Spleen (tissue), 11 donors: Measurements from ENCODE around the gene SETD3. TPM values are rescaled to one million over a fixed set of nuclear protein-coding genes. Genes with fewer than 3 reads are reported as not detected.

ENCODE experiments used
- DNase-seq: peaks from one replicate; pipeline ENCODE4 v3.0.0-alpha.2; 2020
- H3K27ac ChIP-seq, 8 donors: fragments of 200-600 bp; sonication (generic) in 7 of 8; 1 replicate in 4 of 8; 2 replicates in 4 of 8; pipeline versions ENCODE4 v1.5.0 to v1.8.0; 2016 to 2021; ENCODE audit warnings: inconsistent platforms in 4 of 8, mild to moderate bottlenecking in 4 of 8, moderate library complexity in 1 of 8
- H3K27me3 ChIP-seq, 7 donors: fragments of 200-600 bp; sonication (generic) in 6 of 7; replicated peaks in 1 of 7; 1 replicate in 4 of 7; 2 replicates in 3 of 7; pipeline versions ENCODE4 v1.5.0 to v1.8.0; 2016 to 2021; ENCODE audit warnings: inconsistent platforms in 3 of 7, mild to moderate bottlenecking in 1 of 7
- H3K36me3 ChIP-seq, 6 donors: fragments of 200-600 bp; sonication (generic) in 5 of 6; 1 replicate in 4 of 6; 2 replicates in 2 of 6; pipeline versions ENCODE4 v1.5.0 to v1.8.0; 2016 to 2021; ENCODE audit warnings: inconsistent platforms in 2 of 6
- H3K4me1 ChIP-seq, 6 donors: fragments of 200-600 bp; sonication (generic) in 5 of 6; 1 replicate in 3 of 6; 2 replicates in 3 of 6; pipeline versions ENCODE4 v1.5.0 to v1.8.0; 2016 to 2021; ENCODE audit warnings: inconsistent platforms in 3 of 6
- H3K4me3 ChIP-seq, 8 donors: fragments of 200-600 bp; sonication (generic) in 7 of 8; 1 replicate in 4 of 8; 2 replicates in 4 of 8; pipeline versions ENCODE4 v1.5.0 to v1.8.0; 2016 to 2021; ENCODE audit warnings: inconsistent platforms in 4 of 8, mild to moderate bottlenecking in 4 of 8, moderate library complexity in 2 of 8
- H3K9me3 ChIP-seq, 8 donors: fragments of 200-600 bp; sonication (generic) in 7 of 8; 1 replicate in 4 of 8; 2 replicates in 4 of 8; pipeline versions ENCODE4 v1.5.0 to v1.8.0; 2016 to 2021; ENCODE audit warnings: inconsistent platforms in 4 of 8
- CTCF ChIP-seq, 11 experiments: fragments of 200-600 bp in 7 of 11; fragments of 450-650 bp in 4 of 11; sonication (generic) in 4 of 11; IDR thresholded peaks in 8 of 11; conservative IDR thresholded peaks in 3 of 11; 1 replicate in 7 of 11; 2 replicates in 4 of 11; pipeline versions ENCODE4 v1.4.0 to v1.8.0; 2016 to 2021; ENCODE audit warnings: antibody characterized with exemption in 11 of 11, inconsistent platforms in 4 of 11, mild to moderate bottlenecking in 1 of 11
- POLR2A ChIP-seq, 3 donors: fragments of 450-650 bp; IDR thresholded peaks; one replicate each; pipeline ENCODE4 v1.5.1; 2017; ENCODE audit warnings: antibody characterized with exemption in 3 of 3, mild to moderate bottlenecking in 1 of 3
- POLR2AphosphoS5 ChIP-seq, 3 donors: sonication (generic); formaldehyde crosslinking; IDR thresholded peaks; one replicate each; pipeline ENCODE4 v1.5.1; 2017; ENCODE audit warnings: antibody characterized with exemption in 3 of 3
- WGBS, 5 donors: extraction: QIAGEN DNeasy Blood & Tissue Kit in 3 of 5; methylation state at CpG; one replicate each; pipeline versions ENCODE4 v1.1.5 to v1.1.7; 2013 to 2018; 5-methylcytosine and 5-hydroxymethylcytosine counted together
- intact Hi-C: fragments of 100-400 bp; cut with DNase I; formaldehyde crosslinking; loops from one replicate; pipeline ENCODE4 v1.15.0; 2023; ENCODE audit warnings: low total_unique reads
- polyA plus RNA-seq, 3 donors: library from polyadenylated mRNA; stranded (reverse); fragments of 200-250 nt; gene quantifications; one replicate each; pipeline ENCODE4 v1.2.1, GENCODE V29; 2013
- total RNA-seq, 7 donors: library from RNA; depleted of rRNA in 3 of 7; stranded (reverse); fragments of >200 nt in 3 of 7; fragmentation: NEBNext Ultra II Directional in 4 of 7; extraction: Animal tissue kit (Norgen Biotek cat#: 25700) in 4 of 7; gene quantifications; one replicate each; pipeline versions ENCODE4 v1.1.0 to v1.2.1, GENCODE V29; 2016 to 2021
- donor health status: healthy with polysubstance abuse.
- donor health status: DM: no; HTN: no; CAD: no; lungs with moderate emphysema.
- donor health status: DM: no; HTN: no; CAD: no.
- donor health status: Bipolar disorder and iron deficiency.
- donor health status: healthy.
- donor health status: DM: no; HTN: no; CAD: no.
- donor health status: DM: yes; HTN: yes; CAD: no.

SETD3 gene
- total and polyA plus RNA-seq, 10 donors = 18.1 to 84.4 (median 62.4) TPM

DNA sequence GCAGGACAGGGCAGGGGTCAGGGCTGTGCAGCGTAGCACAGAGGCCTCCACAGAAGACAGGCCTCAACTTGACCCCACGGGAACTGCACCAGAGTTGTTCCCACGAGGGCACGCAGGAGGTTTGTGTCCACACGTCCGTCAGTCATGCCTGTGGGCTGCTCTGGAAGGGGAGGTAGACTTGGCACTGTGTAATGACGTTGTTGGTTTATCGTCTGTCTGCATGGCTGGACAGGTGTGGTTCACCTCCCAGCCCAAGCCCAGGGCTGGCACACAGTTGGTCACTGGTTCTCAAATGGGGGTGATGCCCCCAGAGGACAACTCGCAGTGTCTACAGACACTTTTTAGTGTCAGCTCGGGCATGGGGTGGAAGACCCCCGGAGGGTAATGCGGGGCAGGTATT lies 46.4 kb upstream of the SETD3 start:
- Histone ChIP-seq H3K27ac (no peak overlapping the region), H3K27me3 (no peaks in the 10 kb centered on the region), H3K9me3 (no peaks in the 10 kb centered on the region), H3K4me1 (peaks cover 6 to 53% (median 33%) of the 10 kb centered on the region in 6 donors), H3K4me3 (no peak overlapping the region), H3K36me3 (no peaks in the 10 kb centered on the region)
- no peak for DNase-seq
- TF ChIP-seq POLR2AphosphoS5 (IDR thresholded peaks at IDR 0.05) (no peak), CTCF (IDR thresholded peaks at IDR 0.05 in 8 of 11, conservative IDR thresholded peaks at IDR 0.05 in 3 of 11) (no peak), POLR2A (IDR thresholded peaks at IDR 0.05) (no peak)
- WGBS, 5 donors = 75 to 91% (median 84%) methylated on average over 11 to 12 of the region's 12 CpGs
- intact Hi-C loops = no loop called here

GRCh38 chr14:99525699-99526080 lies 45.0 kb upstream of the SETD3 start:
- Histone ChIP-seq H3K4me3 (no peak overlapping the region), H3K9me3 (no peaks in the 10 kb centered on the region), H3K27ac (peak overlapping the region in 2 of 8 donors; percentile 38), H3K27me3 (no peaks in the 10 kb centered on the region), H3K36me3 (no peaks in the 10 kb centered on the region), H3K4me1 (peaks cover 6 to 55% (median 31%) of the 10 kb centered on the region in 6 donors)
- DNase-seq = no peak
- WGBS, 5 donors = 85 to 88% (median 86%) methylated on average over 5 to 12 of the region's 12 CpGs
- TF ChIP-seq POLR2AphosphoS5 (IDR thresholded peaks at IDR 0.05) = no peak
- no peak for TF ChIP-seq POLR2A (IDR thresholded peaks at IDR 0.05)
- no peak for TF ChIP-seq CTCF (IDR thresholded peaks at IDR 0.05 in 8 of 11, conservative IDR thresholded peaks at IDR 0.05 in 3 of 11)
- intact Hi-C loops = no loop called here

- 66 to 80% (median 70%) methylated on average over 2 to 17 of the region's 17 CpGs for WGBS, 5 donors
- intact Hi-C loops = no loop called here
- peaks cover 6 to 55% (median 29%) of the 10 kb centered on the region in 6 donors for H3K4me1 ChIP-seq
- no peaks in the 10 kb centered on the region for H3K9me3 ChIP-seq
- no peaks in the 10 kb centered on the region for H3K27me3 ChIP-seq
- H3K27ac ChIP-seq = peak overlapping the region in 2 of 8 donors; percentile 38
- no peak overlapping the region for H3K4me3 ChIP-seq
- DNase-seq = peak; percentile 58
- no peak for TF ChIP-seq POLR2A (IDR thresholded peaks at IDR 0.05)
- TF ChIP-seq CTCF (IDR thresholded peaks at IDR 0.05 in 8 of 11, conservative IDR thresholded peaks at IDR 0.05 in 3 of 11) = peak in 6 of 11 experiments; percentile 5 to 37 (median 24)
- TF ChIP-seq POLR2AphosphoS5 (IDR thresholded peaks at IDR 0.05) = no peak
- H3K36me3 ChIP-seq = no peaks in the 10 kb centered on the region
Observed at GRCh38 chr14:99524804-99525698, 44.4 kb upstream of the SETD3 start.

- no peaks in the 10 kb centered on the region for H3K36me3 ChIP-seq
- H3K4me1 ChIP-seq = peaks cover 6 to 55% (median 29%) of the 10 kb centered on the region in 6 donors
- H3K4me3 ChIP-seq = no peak overlapping the region
- TF ChIP-seq POLR2AphosphoS5 (IDR thresholded peaks at IDR 0.05) = no peak
- no peak for TF ChIP-seq POLR2A (IDR thresholded peaks at IDR 0.05)
- no peak for TF ChIP-seq CTCF (IDR thresholded peaks at IDR 0.05 in 8 of 11, conservative IDR thresholded peaks at IDR 0.05 in 3 of 11)
- H3K9me3 ChIP-seq = no peaks in the 10 kb centered on the region
- H3K27ac ChIP-seq = peak overlapping the region in 1 of 8 donors; percentile 64
- peak; percentile 73 for DNase-seq
- no peaks in the 10 kb centered on the region for H3K27me3 ChIP-seq
- WGBS, 5 donors = 72 to 87% (median 78%) methylated on average over 15 to 16 of the region's 16 CpGs
- intact Hi-C loops = no loop called here
Observed at GRCh38 chr14:99524091-99524661, 43.5 kb upstream of the SETD3 start.
